ENCODE results near the gene PRMT1. TPM values are rescaled to one million over a fixed set of nuclear protein-coding genes. Genes with fewer than 3 reads are reported as not detected.

PRMT1 gene
- total and polyA plus RNA-seq, 9 of the 15 experiments (the other 6 are each of a cell fraction or from before 2014, with no cell fraction given) = 13.3 to 464 (median 326) TPM

DNA sequence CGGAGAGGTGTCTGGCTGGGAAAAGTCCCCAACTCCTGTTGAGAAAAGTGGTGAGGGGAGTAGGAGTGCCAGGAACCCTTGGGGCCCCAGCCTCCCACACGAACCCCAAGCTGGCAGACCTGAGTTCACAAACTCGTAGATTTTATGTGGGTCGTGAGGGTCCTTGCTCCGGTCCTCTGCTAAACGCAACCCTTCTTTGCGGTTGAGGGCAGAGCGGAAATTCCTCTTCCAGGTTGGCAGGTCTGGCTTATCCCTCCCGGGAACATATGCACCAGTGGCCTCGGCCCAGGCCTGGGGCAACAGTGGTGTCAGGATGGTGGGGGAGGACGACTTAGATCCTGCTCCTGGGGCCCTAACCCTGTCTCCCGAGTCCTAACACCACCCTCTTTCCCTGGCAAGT, 13.8 kb upstream of the PRMT1 start:
- Histone ChIP-seq H4K20me1 (replicated peaks; ENCODE audit: control insufficient read depth, insufficient read depth, low read length) (peaks cover 16% of the 10 kb centered on the region; the same call in 1 of the 2 replicates), H3K27ac (ENCODE audit: extremely low read depth, low read depth, low read length) (no peak overlapping the region; the same call in 2 of the 3 replicates), H3K9ac (ENCODE audit: insufficient read depth in 1 of 2, low read depth in 2 of 2, low read length in 2 of 2) (peak overlapping the region in 1 of 2 experiments; percentile 75; a peak in 2 of 4 replicates), H2AFZ (ENCODE audit: low read depth, low read length) (no peak overlapping the region), H3K9me1 (ENCODE audit: control insufficient read depth, insufficient read depth, low read length) (peaks cover 2% of the 10 kb centered on the region), H3K36me3 (ENCODE audit: control insufficient read depth, insufficient read depth, low read length) (peaks cover 60% of the 10 kb centered on the region; the same call in 2 of the 3 replicates), H3K79me2 (ENCODE audit: control insufficient read depth, insufficient read depth, low read length) (peaks cover 48% of the 10 kb centered on the region), H3K9me3 (replicated peaks; ENCODE audit: control insufficient read depth, insufficient read depth, low read depth, low read length) (0 out of 2 replicates have a peak, but pooled peaks cover 2% of the 10 kb centered on the region), H3K27me3 (ENCODE audit: control insufficient read depth in 2 of 2, insufficient read depth in 2 of 2, low read length in 2 of 2) (no peaks in the 10 kb centered on the region), H3K4me2 (ENCODE audit: insufficient read depth, low read length) (no peak overlapping the region), H3K4me1 (replicated peaks in 1 of 2; ENCODE audit: control insufficient read depth in 2 of 2, insufficient read depth in 2 of 2, low read length in 2 of 2) (peaks cover 7 to 28% of the 10 kb centered on the region in 2 experiments; a peak in 4 of 5 replicates), H3K4me3 (no peak overlapping the region)
- ATAC-seq (no peak), FAIRE-seq (no peak), DNase-seq (ENCODE audit: extremely low read depth in 1 of 4, low spot score in 3 of 4) (no peak)
- intact Hi-C loops (cut with micrococcal nuclease) = no loop called here
- CTCF ChIA-PET (ENCODE audit: low intra/inter-chr PET ratio) = no interaction called here
- WGBS (ENCODE audit: insufficient coverage, low coverage, missing lambda C conversion rate) = 90% methylated on average over 11 of the region's 12 CpGs
- TF ChIP-seq ZNF134 (CRISPR knock-in tag; conservative IDR thresholded peaks at IDR 0.05) (no peak), POLR2G (IDR thresholded peaks at IDR 0.05; ENCODE audit: low read depth, low read length) (0 out of 2 replicates have a peak, but pooled peaks have one; percentile 35)
- POLR2A ChIA-PET = interaction anchor here (5.2 to 6.1 kb wide), 2 partner anchors 7 to 13 kb away, joined by 28 to 35 read pairs; partner anchors contain the start of gene PRMT1
- BruUV-seq (replicated peaks) = no TSS peak
- in situ Hi-C loops (cut with MboI) = no loop called here

DNA sequence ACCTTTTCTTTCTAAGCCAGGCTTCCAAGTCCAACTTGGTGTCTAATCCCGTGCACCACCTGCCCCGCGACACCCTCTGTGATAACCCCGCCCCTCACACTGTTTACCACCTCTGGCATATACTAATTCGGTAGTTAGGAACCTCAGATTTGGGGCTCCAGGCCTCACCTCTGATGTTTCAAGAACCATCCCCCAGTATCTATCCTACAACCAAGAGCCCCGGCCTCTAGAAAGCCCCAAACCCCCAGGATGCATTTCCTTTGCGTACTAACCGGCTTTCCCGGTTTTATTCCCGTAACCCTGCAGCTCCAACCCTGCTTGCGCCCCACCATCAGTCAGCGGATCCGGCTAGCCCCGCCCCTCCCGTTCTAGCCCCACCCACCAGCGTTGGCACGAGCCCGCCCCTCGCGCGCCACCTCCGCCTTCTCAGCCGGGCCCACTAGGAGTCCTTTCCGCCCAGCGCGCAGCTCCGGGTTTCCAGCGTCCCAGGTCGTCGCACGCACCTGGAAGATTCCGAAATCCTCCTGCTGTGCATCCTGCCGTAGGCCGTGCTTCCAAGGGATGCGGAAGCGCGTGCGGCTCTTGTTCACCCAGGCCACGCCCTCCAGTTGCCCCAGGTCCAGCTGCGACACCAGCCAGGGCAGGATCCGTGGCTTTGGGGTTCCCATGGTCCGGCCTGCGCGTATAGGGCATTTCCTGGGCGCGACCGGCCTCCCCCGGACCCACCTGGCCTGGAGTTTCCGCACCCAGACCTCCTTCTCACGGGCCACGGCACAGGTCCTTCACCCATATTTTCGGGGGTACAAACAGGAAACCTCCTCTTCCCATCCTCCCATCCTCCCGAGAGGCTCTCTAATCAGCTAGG, 12.7 kb upstream of the PRMT1 start:
- CTCF ChIA-PET (ENCODE audit: low intra/inter-chr PET ratio) = no interaction called here
- no TSS peak for BruUV-seq (replicated peaks)
- TF ChIP-seq, protein P1, sequence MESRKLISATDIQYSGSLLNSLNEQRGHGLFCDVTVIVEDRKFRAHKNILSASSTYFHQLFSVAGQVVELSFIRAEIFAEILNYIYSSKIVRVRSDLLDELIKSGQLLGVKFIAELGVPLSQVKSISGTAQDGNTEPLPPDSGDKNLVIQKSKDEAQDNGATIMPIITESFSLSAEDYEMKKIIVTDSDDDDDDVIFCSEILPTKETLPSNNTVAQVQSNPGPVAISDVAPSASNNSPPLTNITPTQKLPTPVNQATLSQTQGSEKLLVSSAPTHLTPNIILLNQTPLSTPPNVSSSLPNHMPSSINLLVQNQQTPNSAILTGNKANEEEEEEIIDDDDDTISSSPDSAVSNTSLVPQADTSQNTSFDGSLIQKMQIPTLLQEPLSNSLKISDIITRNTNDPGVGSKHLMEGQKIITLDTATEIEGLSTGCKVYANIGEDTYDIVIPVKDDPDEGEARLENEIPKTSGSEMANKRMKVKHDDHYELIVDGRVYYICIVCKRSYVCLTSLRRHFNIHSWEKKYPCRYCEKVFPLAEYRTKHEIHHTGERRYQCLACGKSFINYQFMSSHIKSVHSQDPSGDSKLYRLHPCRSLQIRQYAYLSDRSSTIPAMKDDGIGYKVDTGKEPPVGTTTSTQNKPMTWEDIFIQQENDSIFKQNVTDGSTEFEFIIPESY (CRISPR knock-in tag; IDR thresholded peaks at IDR 0.05) = 0 out of 2 replicates have a peak, but pooled peaks have one; percentile 20
- TF ChIP-seq ETV6 (IDR thresholded peaks at IDR 0.05; ENCODE audit: borderline replicate concordance in 1 of 2, low read depth in 2 of 2, low read length in 1 of 2) = no peak
- no peak for TF ChIP-seq ETV6 (CRISPR knock-in tag; IDR thresholded peaks at IDR 0.05; ENCODE audit: borderline replicate concordance)
- no peak for TF ChIP-seq RBM17 (IDR thresholded peaks at IDR 0.05; ENCODE audit: borderline replicate concordance, low read depth, low read length)
- TF ChIP-seq POLR2A (conservative IDR thresholded peaks at IDR 0.05) = peak; percentile 66
- no peak for TF ChIP-seq ZNF695 (CRISPR knock-in tag; IDR thresholded peaks at IDR 0.05)
- peak; percentile 91; the same call in 1 of the 2 replicates for TF ChIP-seq FOXK1 (CRISPR knock-in tag; IDR thresholded peaks at IDR 0.05; ENCODE audit: borderline replicate concordance)
- no peak for TF ChIP-seq KDM4B (IDR thresholded peaks at IDR 0.05; ENCODE audit: borderline replicate concordance in 2 of 2, low read depth in 1 of 2)
- peak; percentile 63; the same call in 1 of the 2 replicates for TF ChIP-seq ZNF232 (CRISPR knock-in tag; IDR thresholded peaks at IDR 0.05)

More for the DNA sequence above, 12.7 kb upstream of the PRMT1 start:
- peak; percentile 66 for FAIRE-seq
- Histone ChIP-seq H3K79me2 (ENCODE audit: control insufficient read depth, insufficient read depth, low read length) (peaks cover 53% of the 10 kb centered on the region), H4K20me1 (replicated peaks; ENCODE audit: control insufficient read depth, insufficient read depth, low read length) (peaks cover 7% of the 10 kb centered on the region; the same call in 1 of the 2 replicates), H3K9me1 (ENCODE audit: control insufficient read depth, insufficient read depth, low read length) (peaks cover under 1% of the 10 kb centered on the region), H3K4me2 (ENCODE audit: insufficient read depth, low read length) (peak overlapping the region; percentile 99), H3K36me3 (ENCODE audit: control insufficient read depth, insufficient read depth, low read length) (peaks cover 59% of the 10 kb centered on the region; the same call in 2 of the 3 replicates), H3K9me3 (replicated peaks; ENCODE audit: control insufficient read depth, insufficient read depth, low read depth, low read length) (0 out of 2 replicates have a peak, but pooled peaks cover 2% of the 10 kb centered on the region), H3K9ac (ENCODE audit: insufficient read depth in 1 of 2, low read depth in 2 of 2, low read length in 2 of 2) (peak overlapping the region; percentile 95 to 98), H2AFZ (ENCODE audit: low read depth, low read length) (peak overlapping the region; percentile 61; the same call in 1 of the 2 replicates), H3K4me3 (peak overlapping the region; percentile 81), H3K4me1 (replicated peaks in 1 of 2; ENCODE audit: control insufficient read depth in 2 of 2, insufficient read depth in 2 of 2, low read length in 2 of 2) (peaks cover 7 to 26% of the 10 kb centered on the region in 2 experiments; a peak in 4 of 5 replicates), H3K27ac (ENCODE audit: extremely low read depth, low read depth, low read length) (peak overlapping the region; percentile 81), H3K27me3 (ENCODE audit: control insufficient read depth in 2 of 2, insufficient read depth in 2 of 2, low read length in 2 of 2) (no peaks in the 10 kb centered on the region)
- peak; percentile 77 for ATAC-seq
- intact Hi-C loops (cut with micrococcal nuclease) (loop anchor here (2.0 kb wide), 1 partner anchor 74 kb away; the partner anchor contains the start of gene PRR12), in situ Hi-C loops (cut with MboI) (no loop called here)
- peak; percentile 84 to 91 (median 86) for DNase-seq (ENCODE audit: extremely low read depth in 1 of 4, low spot score in 3 of 4)
- under 1% methylated on average over 46 of the region's 53 CpGs for WGBS (ENCODE audit: insufficient coverage, low coverage, missing lambda C conversion rate)
- POLR2A ChIA-PET = interaction anchor here (0.6 to 6.1 kb wide), 11 partner anchors 8 to 901 kb away, joined by 3 to 35 read pairs (median 5); partner anchors contain the start of genes PRMT1, PRR12, RPL13A and SCAF1
